ENCODE data around the gene OR52W1. TPM values are rescaled to one million over a fixed set of nuclear protein-coding genes. Genes with fewer than 3 reads are reported as not detected.

The OR52W1 gene
- total RNA-seq, 1 donor from 2014 or later, result not detected

- Histone ChIP-seq H3K27ac (peak within 1 kb of the TSS; percentile 91), H3K27me3 (no peaks in the 10 kb centered on the region), H3K4me1 (peaks cover 20% of the 10 kb centered on the region), H3K4me3 (peak within 1 kb of the TSS; percentile 78), H3K36me3 (no peaks in the 10 kb centered on the region), H3K9me3 (no peaks in the 10 kb centered on the region)
- intact Hi-C loops (cut with DNase I), result no loop called here
- ATAC-seq, result peak; percentile 97
- peak; percentile 100 for DNase-seq
- peak; percentile 17 for TF ChIP-seq CTCF (IDR thresholded peaks at IDR 0.05)
These were observed 35.5 kb downstream of the OR52W1 start, which contains the start of gene FHIP1B for GRCh38 chr11:6234387-6235107. Gene FHIP1B (minus strand): TSS chr11:6234636. CDS start chr11:6224516, 10,120 bp downstream.

GRCh38 chr11:6237266-6237665 is 38.2 kb downstream of the OR52W1 start:
- Histone ChIP-seq H3K36me3 (no peaks in the 10 kb centered on the region), H3K4me1 (peaks cover 12% of the 10 kb centered on the region), H3K27ac (no peak overlapping the region), H3K4me3 (no peak overlapping the region), H3K9me3 (no peaks in the 10 kb centered on the region), H3K27me3 (no peaks in the 10 kb centered on the region)
- DNase-seq, result no peak
- intact Hi-C loops (cut with DNase I), result no loop called here
- TF ChIP-seq CTCF (IDR thresholded peaks at IDR 0.05), result no peak
- no peak for ATAC-seq

GRCh38 chr11:6237761-6238302 is 38.8 kb downstream of the OR52W1 start:
- Histone ChIP-seq H3K4me1 (peaks cover 9% of the 10 kb centered on the region), H3K4me3 (no peak overlapping the region), H3K27ac (no peak overlapping the region), H3K36me3 (no peaks in the 10 kb centered on the region), H3K27me3 (no peaks in the 10 kb centered on the region), H3K9me3 (no peaks in the 10 kb centered on the region)
- intact Hi-C loops (cut with DNase I), result no loop called here
- no peak for ATAC-seq
- DNase-seq, result no peak
- no peak for TF ChIP-seq CTCF (IDR thresholded peaks at IDR 0.05)

GRCh38 chr11:6238902-6239301 is 39.9 kb downstream of the OR52W1 start, which contains the start of gene CNGA4:
Gene CNGA4 (plus strand): TSS chr11:6239089. CDS start chr11:6239207, 118 bp downstream.
- no peaks in the 10 kb centered on the region for H3K4me1 ChIP-seq
- no peaks in the 10 kb centered on the region for H3K36me3 ChIP-seq
- ATAC-seq, result no peak
- DNase-seq, result no peak
- H3K4me3 ChIP-seq, result no peak within 1 kb of the TSS
- H3K27ac ChIP-seq, result no peak within 1 kb of the TSS
- no peak for TF ChIP-seq CTCF (IDR thresholded peaks at IDR 0.05)
- no peaks in the 10 kb centered on the region for H3K27me3 ChIP-seq
- no peaks in the 10 kb centered on the region for H3K9me3 ChIP-seq
- intact Hi-C loops (cut with DNase I), result no loop called here

- Histone ChIP-seq H3K9me3 (no peaks in the 10 kb centered on the region), H3K36me3 (no peaks in the 10 kb centered on the region), H3K27ac (no peak overlapping the region), H3K27me3 (no peaks in the 10 kb centered on the region), H3K4me1 (no peaks in the 10 kb centered on the region), H3K4me3 (no peak overlapping the region)
- intact Hi-C loops (cut with DNase I), result no loop called here
- ATAC-seq (no peak), DNase-seq (no peak)
- TF ChIP-seq CTCF (IDR thresholded peaks at IDR 0.05), result no peak
These were observed 41.1 kb downstream of the OR52W1 start for GRCh38 chr11:6240139-6240538.
